Lower leg skin (tissue), 4 donors: ENCODE data around the gene HRH1. TPM values are rescaled to one million over a fixed set of nuclear protein-coding genes. Genes with fewer than 3 reads are reported as not detected.

Source experiments
- DNase-seq, 2 donors: peaks; one replicate each; pipeline ENCODE4 v3.0.0-alpha.2; 2019; ENCODE audit warnings: low spot score in 2 of 2
- H3K4me3 ChIP-seq: fragments of 200-600 bp; sonication (generic); 2 replicates; pipeline ENCODE4 v1.5.1; 2017; ENCODE audit warnings: mild to moderate bottlenecking, low read depth; ENCODE audit not compliant: poor library complexity, severe bottlenecking
- CTCF ChIP-seq, 3 donors: fragments of 450-650 bp; IDR thresholded peaks; one replicate each; pipeline ENCODE4 v1.5.1; 2016; ENCODE audit warnings: antibody characterized with exemption in 3 of 3, mild to moderate bottlenecking in 3 of 3, moderate library complexity in 2 of 3
- POLR2A ChIP-seq, 2 donors: fragments of 450-650 bp; IDR thresholded peaks; one replicate each; pipeline ENCODE4 v1.6.1; 2016 to 2017; ENCODE audit warnings: antibody characterized with exemption in 2 of 2, mild to moderate bottlenecking in 1 of 2, moderate library complexity in 1 of 2
- whole genome bisulfite sequencing, 2 donors: methylation state at CpG; one replicate each; pipeline ENCODE4 v1.1.5; 2018; 5-methylcytosine and 5-hydroxymethylcytosine counted together
- intact Hi-C: fragments of 100-400 bp; cut with DNase I; formaldehyde crosslinking; loops from one replicate; pipeline ENCODE4 v1.15.0; 2023; ENCODE audit warnings: low total_unique reads
- total RNA-seq, 4 donors: library from RNA; depleted of rRNA; stranded (reverse); fragments of >200 nt; gene quantifications; one replicate each; pipeline ENCODE4 v1.1.0, GENCODE V29; 2016

Gene HRH1
- total RNA-seq, 4 donors from 2014 or later = 6.4 to 19.8 (median 10.1) TPM

DNA sequence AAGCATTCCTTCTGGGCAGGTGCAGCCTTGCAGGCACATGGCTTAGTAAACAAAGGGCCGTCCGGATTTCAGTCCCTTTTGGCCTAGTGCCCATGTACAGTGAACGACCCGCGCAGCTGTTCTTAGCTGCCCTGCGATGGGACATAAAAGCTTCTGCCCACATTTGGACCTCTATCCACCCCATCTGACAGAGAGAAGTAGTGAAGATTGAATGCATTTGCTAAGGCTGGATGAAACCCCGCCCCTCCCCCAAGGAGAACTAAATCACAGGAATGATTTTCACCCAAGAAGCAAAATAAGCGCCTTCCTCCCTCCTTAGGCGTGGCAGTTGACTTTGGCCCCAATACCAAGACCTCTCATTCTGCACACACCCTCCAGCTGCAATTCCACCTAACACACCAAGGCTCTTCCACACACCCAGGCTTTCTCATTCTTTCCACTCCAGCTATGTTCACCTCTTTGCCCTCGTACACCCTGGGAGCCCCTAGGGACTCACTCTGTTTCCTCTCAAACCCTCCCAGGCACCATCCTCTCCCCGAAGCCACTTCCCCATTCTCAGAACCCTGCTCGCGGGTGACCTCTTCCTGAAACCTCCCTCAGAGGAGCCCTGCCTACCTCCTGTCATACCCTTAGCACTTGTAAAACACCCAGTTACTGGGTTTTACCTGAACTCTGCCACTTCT lies 14.1 kb upstream of the HRH1 start:
- DNase-seq = peak; percentile 38 to 76
- TF ChIP-seq CTCF (IDR thresholded peaks at IDR 0.05) (no peak), POLR2A (IDR thresholded peaks at IDR 0.05) (no peak)
- H3K4me3 ChIP-seq = no peak overlapping the region
- WGBS, 2 donors = 24 to 25% methylated on average over 13 of the region's 13 CpGs
- intact Hi-C loops = no loop called here

DNA sequence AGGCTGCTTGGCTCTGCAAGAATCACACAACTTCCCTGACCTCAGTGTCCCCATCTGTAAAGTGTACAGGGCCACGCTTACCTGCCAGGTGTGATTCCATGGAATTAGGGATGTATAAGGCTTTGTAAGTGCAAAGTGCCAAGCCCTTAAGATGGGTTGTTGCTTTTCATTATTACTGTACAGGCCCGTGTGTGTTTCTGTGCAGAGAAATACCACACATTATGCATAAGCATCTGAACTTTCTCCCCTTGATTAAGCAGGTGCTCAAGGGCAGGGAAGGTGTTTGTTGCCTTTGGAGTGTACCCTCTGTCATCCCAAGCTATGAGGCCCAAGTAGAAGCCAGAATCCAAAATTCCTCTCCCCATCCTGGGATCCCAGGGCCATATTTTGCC lies 13.6 kb upstream of the HRH1 start:
- WGBS, 2 donors = 31 to 53% methylated on average over 2 of the region's 2 CpGs
- TF ChIP-seq POLR2A (IDR thresholded peaks at IDR 0.05) (no peak), CTCF (IDR thresholded peaks at IDR 0.05) (no peak)
- no peak overlapping the region for H3K4me3 ChIP-seq
- no peak for DNase-seq
- intact Hi-C loops = no loop called here

GRCh38 chr3:11143476-11143875 lies 10.8 kb upstream of the HRH1 start:
- WGBS, 2 donors = 92 to 97% methylated on average over 5 of the region's 5 CpGs
- intact Hi-C loops = no loop called here
- peak in 1 of 2 donors; percentile 46 for DNase-seq
- no peak overlapping the region for H3K4me3 ChIP-seq
- no peak for TF ChIP-seq POLR2A (IDR thresholded peaks at IDR 0.05)
- no peak for TF ChIP-seq CTCF (IDR thresholded peaks at IDR 0.05)

DNA sequence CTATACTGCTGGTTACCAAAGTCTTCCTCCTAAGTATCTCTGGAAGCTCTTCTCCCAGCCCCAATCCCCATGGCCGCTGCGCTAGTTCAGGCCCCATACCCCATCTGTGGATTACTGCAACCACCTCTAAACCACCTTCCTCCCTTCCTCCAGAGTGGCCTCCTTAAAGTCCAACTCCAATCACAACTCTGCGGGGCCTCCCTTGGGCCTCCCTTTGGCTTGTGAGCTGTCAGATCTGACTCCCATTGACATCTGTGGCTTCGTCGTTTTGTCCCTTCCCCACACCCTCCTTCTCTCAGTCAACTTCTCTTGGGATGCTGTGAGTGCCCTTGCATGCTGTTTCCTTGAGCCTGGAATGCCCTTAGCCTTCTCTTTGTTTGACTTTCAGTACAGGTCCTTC lies 9.3 kb upstream of the HRH1 start:
- no peak for DNase-seq
- TF ChIP-seq POLR2A (IDR thresholded peaks at IDR 0.05) (no peak), CTCF (IDR thresholded peaks at IDR 0.05) (no peak)
- intact Hi-C loops = loop anchor here (5.0 kb wide), 1 partner anchor 1782 kb away; no protein-coding TSS in a partner anchor
- WGBS, 2 donors = 79 to 84% methylated on average over 5 of the region's 5 CpGs
- no peak overlapping the region for H3K4me3 ChIP-seq

GRCh38 chr3:11145888-11146287 lies 8.4 kb upstream of the HRH1 start:
- no peak for DNase-seq
- intact Hi-C loops = loop anchor here (5.0 kb wide), 1 partner anchor 1781 kb away; no protein-coding TSS in a partner anchor
- 12 to 27% methylated on average over 3 of the region's 3 CpGs for WGBS, 2 donors

More at GRCh38 chr3:11145888-11146287, 8.4 kb upstream of the HRH1 start:
- no peak overlapping the region for H3K4me3 ChIP-seq
- TF ChIP-seq POLR2A (IDR thresholded peaks at IDR 0.05) (no peak), CTCF (IDR thresholded peaks at IDR 0.05) (no peak)
